ENCODE results near the gene LCN6.
"Not testable (repeated sequence)": the region's sequence is repeated elsewhere in the genome, so short reads cannot be mapped to it uniquely, and the experiment has no call there.

The LCN6 gene

GRCh38 chr9:136748201-136748600, at the start of gene LCN6:
Gene LCN6 (minus strand): TSS chr9:136748525. CDS start chr9:136748483, 42 bp downstream.
- no peak for DNase-seq

DNA sequence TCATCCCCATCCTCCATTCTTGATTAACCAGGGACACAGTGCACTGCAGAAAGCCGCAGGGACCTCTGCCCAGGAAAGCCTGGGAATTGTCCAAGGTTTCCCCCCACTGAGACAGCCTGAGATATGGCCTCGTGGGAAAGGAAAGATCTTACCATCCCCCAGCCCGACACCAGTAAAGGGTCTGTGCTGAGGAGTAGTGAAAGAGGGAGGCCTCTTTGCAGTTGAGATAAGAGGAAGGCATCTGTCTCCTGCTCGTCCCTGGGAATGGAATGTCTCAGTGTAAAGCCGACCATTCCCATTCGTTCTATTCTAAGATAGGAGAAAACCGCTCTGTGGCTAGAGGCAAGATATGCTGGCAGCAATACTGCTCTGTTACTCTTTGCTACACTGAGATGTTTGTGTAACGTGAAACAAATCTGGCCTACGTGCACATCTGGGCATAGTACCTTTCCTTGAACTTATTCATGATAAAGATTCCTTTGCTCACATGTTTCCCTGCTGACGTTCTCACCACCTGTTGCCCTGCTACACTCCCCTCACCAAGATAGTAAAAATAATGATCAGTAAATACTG, 48.5 kb upstream of the LCN6 start:
- not testable (repeated sequence) for DNase-seq

DNA sequence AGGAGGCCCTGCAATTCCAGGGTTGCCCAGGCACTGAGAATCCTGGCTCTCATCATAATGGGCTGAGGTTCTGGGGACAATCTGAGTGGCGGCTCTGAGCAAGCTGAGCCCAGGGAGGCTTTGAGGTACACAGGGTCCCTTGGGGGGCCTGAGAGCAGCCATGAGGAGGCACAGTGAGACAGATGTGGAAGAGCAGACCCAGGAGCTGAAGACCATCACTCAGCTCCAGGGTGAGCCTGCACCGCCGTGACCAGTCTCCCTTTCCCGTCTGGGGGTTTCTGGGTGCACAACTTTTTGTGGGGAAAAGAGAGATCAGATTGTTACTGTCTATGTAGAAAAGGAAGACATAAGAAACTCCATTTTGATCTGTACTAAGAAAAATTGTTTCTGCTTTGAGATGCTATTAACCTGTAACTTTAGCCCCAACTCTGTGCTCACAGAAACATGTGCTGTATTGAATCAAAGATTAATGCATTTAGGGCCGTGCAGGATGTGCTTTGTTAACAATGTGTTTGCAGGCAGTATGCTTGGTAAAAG, 48.0 kb upstream of the LCN6 start, which contains the start of gene CCDC183:
CCDC183 (plus strand) TSS at position 101 of the 537 bp plus-strand sequence; CDS start at position 161, 60 bp downstream.
- DNase-seq, result no peak

DNA sequence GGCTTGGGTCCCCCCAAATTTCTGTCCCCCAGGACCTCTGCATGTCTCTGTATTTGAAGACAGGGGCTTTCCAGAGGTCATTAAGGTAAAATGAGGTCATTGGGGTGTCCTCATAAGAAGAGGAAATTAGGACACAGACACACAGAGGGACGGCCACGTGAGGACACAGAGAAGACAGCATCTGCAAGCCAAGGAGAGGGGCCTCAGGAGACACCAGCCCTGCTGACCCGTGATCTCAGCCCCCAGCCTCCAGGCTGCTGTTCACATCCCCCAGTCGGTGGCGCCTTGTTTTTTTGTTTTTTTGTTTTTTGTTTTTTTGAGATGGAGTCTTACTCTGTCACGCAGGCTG, 46.6 kb upstream of the LCN6 start:
- no peak for DNase-seq

DNA sequence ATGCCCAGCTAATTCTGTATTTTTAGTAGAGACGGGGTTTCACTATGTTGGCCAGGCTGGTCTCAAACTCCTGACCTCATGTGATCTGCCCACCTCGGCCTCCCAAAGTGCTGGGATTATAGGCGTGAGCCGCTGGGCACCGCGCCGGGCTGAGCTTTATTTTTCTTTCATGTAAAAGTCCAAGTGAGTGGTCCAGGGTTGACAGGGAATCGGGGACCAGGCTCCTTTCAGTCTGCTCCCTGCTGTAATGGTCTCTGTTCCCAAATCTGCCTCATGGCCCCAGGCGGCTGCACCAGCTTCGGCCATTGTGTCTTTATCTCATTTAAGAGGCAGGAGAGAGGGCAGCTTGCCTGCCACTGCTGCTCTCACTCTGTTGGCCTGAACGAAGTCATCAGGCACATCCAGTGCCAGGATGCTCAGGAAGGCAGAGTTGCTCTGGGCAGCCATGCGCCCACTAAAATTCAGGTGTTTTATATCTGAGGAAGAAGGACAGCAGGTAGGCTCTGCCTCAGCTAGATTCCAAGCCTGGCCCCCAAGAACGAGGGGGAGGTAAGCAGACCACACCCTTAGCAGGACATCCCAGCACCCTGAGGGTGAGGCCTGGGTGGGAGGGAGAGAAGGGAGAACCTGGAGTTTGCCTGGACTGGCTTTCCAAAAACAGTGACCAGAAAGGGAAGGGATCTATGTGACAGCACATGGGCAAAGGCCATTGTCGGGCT, 46.1 kb upstream of the LCN6 start:
- DNase-seq, result no peak

DNA sequence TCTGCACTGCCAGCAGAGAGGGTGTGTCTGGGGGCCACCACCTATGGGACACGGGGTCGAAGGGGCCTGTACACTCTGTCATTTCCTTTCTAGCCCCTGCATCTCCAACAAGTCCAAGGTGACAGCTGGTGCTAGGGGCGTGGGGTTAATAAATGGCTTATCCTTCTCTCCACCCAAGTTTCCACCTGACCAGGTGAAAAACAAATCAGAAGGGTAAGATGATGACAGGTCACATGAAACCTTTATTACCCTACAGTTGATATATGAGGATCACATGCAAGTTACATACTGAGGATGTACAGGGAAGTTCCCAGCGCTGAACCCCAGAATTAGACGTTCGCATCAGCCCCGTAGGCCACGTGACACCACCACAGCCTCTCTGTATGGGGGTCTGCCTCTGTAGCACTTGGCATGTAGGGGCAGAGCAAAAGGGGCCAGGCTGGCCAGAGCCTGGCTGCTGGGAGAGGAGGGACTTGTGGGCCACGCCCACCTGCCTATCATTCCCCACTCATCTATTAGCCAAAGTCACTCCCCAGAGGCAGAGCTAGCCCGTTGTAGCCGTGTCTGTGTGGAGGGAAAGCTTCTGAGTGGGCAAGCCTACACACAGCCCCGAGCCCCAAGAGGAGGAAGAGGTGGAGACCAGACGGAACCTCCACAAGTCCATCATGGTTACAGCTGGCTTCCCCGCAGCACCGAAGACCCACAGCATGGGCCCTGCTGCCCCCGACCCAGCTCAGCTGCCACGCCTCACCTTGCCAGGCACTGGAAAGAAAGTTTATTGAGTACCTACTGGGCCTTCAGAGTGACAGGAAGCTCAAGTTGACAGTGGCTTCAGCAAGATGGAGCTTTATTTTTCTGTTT, 45.0 kb upstream of the LCN6 start:
- no peak for DNase-seq

DNA sequence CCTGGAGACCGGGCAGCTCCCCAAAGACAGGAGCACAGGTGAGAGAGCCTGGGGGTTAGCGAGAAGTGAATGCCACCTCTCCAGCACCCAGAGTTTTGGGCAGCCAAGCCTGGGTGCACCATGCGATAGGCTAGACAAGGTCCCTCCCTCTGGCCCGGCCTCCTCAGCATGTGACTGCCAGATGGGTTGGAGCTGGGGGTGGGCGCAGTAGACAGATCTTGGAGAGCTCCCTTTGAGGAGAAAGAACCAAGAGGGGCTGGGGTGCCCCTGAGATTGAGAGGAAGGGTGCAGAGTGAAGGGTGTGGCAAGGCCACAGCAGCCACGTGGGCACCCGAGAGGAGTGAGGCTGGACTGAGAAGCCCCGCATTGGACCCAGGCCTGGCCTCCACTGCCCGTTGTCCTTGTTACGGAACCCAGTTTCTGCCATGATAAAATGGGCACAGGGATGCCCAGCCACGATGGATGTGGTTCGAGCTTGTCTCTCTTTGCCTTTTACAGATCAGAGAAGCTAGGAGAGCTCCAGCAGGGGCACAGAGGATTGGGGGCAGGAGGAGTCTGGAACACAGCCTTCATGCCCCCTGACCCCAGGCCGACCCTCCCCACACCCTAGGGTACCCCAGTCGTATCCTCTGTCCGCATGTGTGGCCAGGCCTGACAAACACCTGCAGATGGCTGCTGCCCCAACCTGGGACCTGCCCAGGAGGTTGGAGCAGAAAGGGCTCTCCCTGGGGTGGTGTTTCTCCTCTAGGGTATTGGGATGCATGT, 44.2 kb upstream of the LCN6 start:
- no peak for DNase-seq

GRCh38 chr9:136791516-136792276, 43.4 kb upstream of the LCN6 start:
- DNase-seq, result peak; percentile 48 to 71 (median 54)

GRCh38 chr9:136790640-136791515, 42.6 kb upstream of the LCN6 start, which contains the start of gene TMEM141:
Gene TMEM141 (plus strand): TSS chr9:136791344. CDS start chr9:136791371, 27 bp downstream.
- peak; percentile 99 to 100 (median 100) for DNase-seq

DNA sequence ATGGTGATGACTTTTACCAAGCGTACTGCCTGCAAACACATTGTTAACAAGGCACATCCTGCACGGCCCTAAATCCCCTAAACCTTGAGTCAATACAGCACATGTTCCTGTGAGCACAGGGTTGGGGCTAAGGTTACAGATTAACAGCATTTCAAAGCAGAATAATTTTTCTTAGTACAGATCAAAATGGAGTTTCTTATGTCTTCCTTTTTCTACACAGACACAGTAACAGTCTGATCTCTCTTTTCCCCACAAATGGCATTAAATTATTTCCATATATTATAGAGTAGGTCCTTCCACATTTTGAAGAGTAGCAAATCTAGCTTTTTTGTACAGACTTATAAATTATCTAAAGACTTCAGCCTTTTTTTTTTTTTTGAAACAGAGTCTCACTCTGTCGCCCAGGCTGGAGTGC, 41.2 kb upstream of the LCN6 start:
- DNase-seq, result no peak

- DNase-seq, result not testable (repeated sequence)
These were observed 40.6 kb upstream of the LCN6 start for GRCh38 chr9:136788644-136789522.

GRCh38 chr9:136787690-136788400, 39.5 kb upstream of the LCN6 start:
- peak in 2 of 4 experiments; percentile 35 to 45 for DNase-seq

- not testable (repeated sequence) for DNase-seq
These were observed 38.7 kb upstream of the LCN6 start for GRCh38 chr9:136786983-136787382.

DNA sequence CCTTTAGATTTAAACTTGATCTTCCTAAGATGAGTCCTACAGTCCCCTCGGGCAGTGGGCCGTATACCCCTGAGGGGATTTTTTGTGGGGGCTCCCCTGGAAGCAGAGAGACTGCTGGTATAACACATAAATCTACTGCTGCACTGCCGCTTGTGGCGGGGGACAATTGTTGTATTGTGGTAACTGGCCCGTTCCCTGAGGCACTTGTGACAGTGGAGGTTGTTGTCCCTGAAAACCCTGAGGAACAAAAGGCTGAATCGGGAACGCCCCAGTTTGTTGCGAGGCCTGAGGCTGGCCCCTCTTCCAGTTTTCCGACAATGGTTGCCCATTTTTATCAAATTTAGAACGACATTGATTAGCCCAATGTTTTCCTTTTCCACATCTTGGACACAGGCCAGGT, 38.1 kb upstream of the LCN6 start:
- no peak for DNase-seq

DNA sequence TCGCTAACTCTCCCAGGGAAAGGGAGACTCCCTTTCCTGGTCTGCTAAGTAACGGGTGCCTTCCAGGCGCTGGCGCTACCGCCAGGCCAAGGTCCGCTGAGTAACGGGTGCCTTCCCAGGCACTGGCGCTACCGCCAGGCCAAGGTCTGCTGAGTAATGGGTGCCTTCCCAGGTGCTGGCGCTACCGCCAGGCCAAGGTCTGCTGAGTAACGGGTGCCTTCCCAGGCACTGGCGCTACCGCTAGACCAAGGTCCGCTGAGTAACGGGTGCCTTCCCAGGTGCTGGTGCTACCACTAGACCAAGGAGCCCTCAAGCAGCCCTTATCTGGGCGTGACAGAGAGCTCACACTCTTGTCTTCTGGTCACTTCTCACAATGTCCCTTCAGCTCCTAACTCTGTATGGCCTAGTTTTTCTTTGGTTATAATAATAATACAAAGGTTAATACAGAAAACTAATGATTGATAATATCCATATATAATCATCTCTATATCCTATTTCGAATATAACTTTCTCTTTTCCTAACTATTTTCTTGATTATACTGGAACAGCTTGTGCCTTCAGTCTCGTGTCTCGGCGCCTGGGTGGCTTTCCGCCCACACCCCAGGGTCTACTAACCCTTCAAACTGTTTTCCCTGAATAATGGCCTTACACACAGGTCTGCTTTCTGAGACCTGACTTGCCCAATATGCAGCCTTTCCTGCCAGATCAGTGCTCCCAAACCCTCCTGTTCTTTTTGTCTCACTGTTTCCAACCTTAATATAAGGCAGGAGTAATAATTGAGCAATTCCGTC, 37.4 kb upstream of the LCN6 start:
- DNase-seq, result not testable (repeated sequence)

- no peak for DNase-seq
These were observed 36.7 kb upstream of the LCN6 start for GRCh38 chr9:136784997-136785361.

GRCh38 chr9:136784249-136784996, 36.1 kb upstream of the LCN6 start:
- no peak for DNase-seq

All from activated naive CD4-positive, alpha-beta T cell (primary cell).